ENCODE data around the gene CORO1C. TPM values are rescaled to one million over a fixed set of nuclear protein-coding genes. Genes with fewer than 3 reads are reported as not detected.
"Not testable (repeated sequence)": the region's sequence is repeated elsewhere in the genome, so short reads cannot be mapped to it uniquely, and the experiment has no call there.

CORO1C gene
- total RNA-seq, 1 donor from 2014 or later = 65.3 TPM

- Mint-ChIP-seq H3K27ac (peak overlapping the region; percentile 35), H3K27me3 (ENCODE audit: low read depth) (no peaks in the 10 kb centered on the region), H3K36me3 (no peaks in the 10 kb centered on the region), H3K4me1 (peaks cover 26% of the 10 kb centered on the region), H3K4me3 (no peak overlapping the region), H3K9me3 (peaks cover 5% of the 10 kb centered on the region)
- DNase-seq (ENCODE audit: low spot score in 2 of 2, unreplicated experiment in 2 of 2) = no peak
- TF ChIP-seq CTCF (IDR thresholded peaks at IDR 0.05; ENCODE audit: unreplicated experiment) = no peak
Measured at GRCh38 chr12:108619369-108620160, 111.8 kb downstream of the CORO1C start.

- not testable (repeated sequence) for DNase-seq (ENCODE audit: low spot score in 2 of 2, unreplicated experiment in 2 of 2); H3K27me3 Mint-ChIP-seq (ENCODE audit: low read depth); H3K27ac Mint-ChIP-seq; H3K9me3 Mint-ChIP-seq; H3K36me3 Mint-ChIP-seq; H3K4me3 Mint-ChIP-seq
- peaks cover 26% of the 10 kb centered on the region for H3K4me1 Mint-ChIP-seq
Measured at GRCh38 chr12:108618953-108619274, 112.4 kb downstream of the CORO1C start.

GRCh38 chr12:108618079-108618952 is 113.0 kb downstream of the CORO1C start:
- Mint-ChIP-seq H3K27me3 (ENCODE audit: low read depth) (no peaks in the 10 kb centered on the region), H3K27ac (no peak overlapping the region), H3K4me1 (peaks cover 26% of the 10 kb centered on the region), H3K4me3 (no peak overlapping the region), H3K36me3 (no peaks in the 10 kb centered on the region), H3K9me3 (peaks cover 5% of the 10 kb centered on the region)
- peak; percentile 78 to 92 for DNase-seq (ENCODE audit: low spot score in 2 of 2, unreplicated experiment in 2 of 2)
- peak; percentile 100 for TF ChIP-seq CTCF (IDR thresholded peaks at IDR 0.05; ENCODE audit: unreplicated experiment)

GRCh38 chr12:108616941-108617858 is 114.1 kb downstream of the CORO1C start:
- Mint-ChIP-seq H3K27ac (no peak overlapping the region), H3K27me3 (ENCODE audit: low read depth) (no peaks in the 10 kb centered on the region), H3K9me3 (peaks cover 5% of the 10 kb centered on the region), H3K4me1 (peaks cover 24% of the 10 kb centered on the region), H3K36me3 (no peaks in the 10 kb centered on the region), H3K4me3 (no peak overlapping the region)
- DNase-seq (ENCODE audit: low spot score in 2 of 2, unreplicated experiment in 2 of 2) = no peak
- no peak for TF ChIP-seq CTCF (IDR thresholded peaks at IDR 0.05; ENCODE audit: unreplicated experiment)

GRCh38 chr12:108616359-108616758 is 115.0 kb downstream of the CORO1C start:
- no peak for TF ChIP-seq CTCF (IDR thresholded peaks at IDR 0.05; ENCODE audit: unreplicated experiment)
- Mint-ChIP-seq H3K9me3 (peaks cover 5% of the 10 kb centered on the region), H3K4me3 (no peak overlapping the region), H3K36me3 (no peaks in the 10 kb centered on the region), H3K27me3 (ENCODE audit: low read depth) (no peaks in the 10 kb centered on the region), H3K27ac (no peak overlapping the region), H3K4me1 (peaks cover 24% of the 10 kb centered on the region)
- no peak for DNase-seq (ENCODE audit: low spot score in 2 of 2, unreplicated experiment in 2 of 2)

Measured in mesothelial cell of epicardium (in vitro differentiated cells).